Activated CD4-positive, alpha-beta T cell treated with anti-CD3 and anti-CD28 coated beads for 36 hours (primary cell): Measurements from ENCODE around the gene C17orf114.
A peak's percentile ranks its signal among the peaks of the same experiment; 100 is the strongest.

Experiments
- ATAC-seq: fragments of 200-7000 bp; cut with Tn5 transposase; one replicate; pipeline ENCODE4 v1.10.0; 2021; ENCODE audit warnings: mild to moderate bottlenecking, moderate library complexity
- CTCF ChIA-PET: fragments of 350-600 bp; sonication (Branson Sonifier 250); formaldehyde crosslinking; loops from one replicate; lab custom pipeline; 2021; ENCODE audit warnings: antibody characterized with exemption; lab: Charles Lee
- POLR2A ChIA-PET: fragments of 350-600 bp; sonication (Branson Sonifier 250); formaldehyde crosslinking; loops from one replicate; lab custom pipeline; 2021; ENCODE audit warnings: antibody characterized with exemption, inconsistent platforms; lab: Charles Lee
- DNase-seq: peaks from one replicate; pipeline ENCODE4 v3.0.0-alpha.2; 2020
- H3K27ac Mint-ChIP-seq: one replicate; pipeline ENCODE4 v1.8.0; 2021; ENCODE audit warnings: mixed read lengths
- H3K27me3 Mint-ChIP-seq: one replicate; pipeline ENCODE4 v1.8.0; 2021; ENCODE audit warnings: mixed read lengths
- H3K36me3 Mint-ChIP-seq: one replicate; pipeline ENCODE4 v1.8.0; 2021; ENCODE audit warnings: low read depth, mixed read lengths
- H3K4me1 Mint-ChIP-seq: one replicate; pipeline ENCODE4 v1.8.0; 2021; ENCODE audit warnings: mixed read lengths
- H3K4me3 Mint-ChIP-seq: one replicate; pipeline ENCODE4 v1.8.0; 2021; ENCODE audit warnings: mild to moderate bottlenecking, moderate library complexity, mixed read lengths
- H3K9me3 Mint-ChIP-seq: one replicate; pipeline ENCODE4 v1.8.0; 2021; ENCODE audit warnings: low read depth, mixed read lengths
- intact Hi-C, 2 experiments: fragments of 100-400 bp; cut with DNase I in 1 of 2; cut with micrococcal nuclease in 1 of 2; formaldehyde crosslinking; loops; one replicate each; pipeline versions ENCODE4 v1.14.2 to v1.15.1; 2022 to 2024; cut with DNase I, micrococcal nuclease

C17orf114 gene

GRCh38 chr17:4800462-4801196 is 1.5 kb downstream of the C17orf114 start:
- Mint-ChIP-seq H3K27ac (no peak overlapping the region), H3K4me3 (no peak overlapping the region), H3K4me1 (peaks cover 20% of the 10 kb centered on the region), H3K9me3 (no peaks in the 10 kb centered on the region), H3K36me3 (peaks cover 22% of the 10 kb centered on the region), H3K27me3 (no peaks in the 10 kb centered on the region)
- no peak for DNase-seq
- no peak for ATAC-seq
- CTCF ChIA-PET: interaction anchor here (0.8 to 1.4 kb wide), 5 partner anchors 10 to 380 kb away, joined by 3 to 4 read pairs (median 3); partner anchors contain the start of gene GLTPD2
- intact Hi-C loops: loop anchor here in 1 of 2 experiments (10.0 kb wide), 1 partner anchor 236 kb away; the partner anchor contains the start of gene GGT6
- POLR2A ChIA-PET: interaction anchor here (0.7 kb wide), 1 partner anchor 268 kb away, joined by 5 read pairs; no protein-coding TSS in a partner anchor

GRCh38 chr17:4796552-4796920 is 5.6 kb downstream of the C17orf114 start:
- Mint-ChIP-seq H3K36me3 (peaks cover 22% of the 10 kb centered on the region), H3K27ac (peak overlapping the region; percentile 97), H3K4me1 (peaks cover 24% of the 10 kb centered on the region), H3K27me3 (peaks cover 3% of the 10 kb centered on the region), H3K9me3 (no peaks in the 10 kb centered on the region), H3K4me3 (peak overlapping the region; percentile 94)
- DNase-seq: peak; percentile 58
- ChIA-PET CTCF (interaction anchor here (0.5 to 1.0 kb wide), 3 partner anchors 10 to 191 kb away, joined by 3 to 5 read pairs (median 4); partner anchors contain the start of gene CAMTA2), POLR2A (interaction anchor here (0.9 kb wide), 1 partner anchor 88 kb away, joined by 3 read pairs; no protein-coding TSS in a partner anchor)
- ATAC-seq: no peak
- intact Hi-C loops: loop anchor here (1.0 to 5.0 kb wide), 9 partner anchors 11 to 652 kb away; partner anchors contain the start of genes MED11 (in 2 of the 2), ARRB2 (in 1 of the 2), C17orf107 (in 1 of the 2) and MINK1 (in 1 of the 2)

GRCh38 chr17:4795168-4795567 is 7.0 kb downstream of the C17orf114 start:
- H3K36me3 Mint-ChIP-seq: peaks cover 18% of the 10 kb centered on the region
- no peaks in the 10 kb centered on the region for H3K9me3 Mint-ChIP-seq
- ChIA-PET POLR2A (no interaction called here), CTCF (no interaction called here)
- H3K4me1 Mint-ChIP-seq: peaks cover 22% of the 10 kb centered on the region
- peak overlapping the region; percentile 94 for H3K4me3 Mint-ChIP-seq
- ATAC-seq (no peak), DNase-seq (no peak)
- peaks cover 3% of the 10 kb centered on the region for H3K27me3 Mint-ChIP-seq
- intact Hi-C loops: loop anchor here in 1 of 2 experiments (5.0 kb wide), 1 partner anchor 152 kb away; the partner anchor contains the start of gene PFN1
- H3K27ac Mint-ChIP-seq: peak overlapping the region; percentile 97

GRCh38 chr17:4790705-4791088 is 11.4 kb downstream of the C17orf114 start:
- Mint-ChIP-seq H3K4me3 (peak overlapping the region; percentile 64), H3K36me3 (no peaks in the 10 kb centered on the region), H3K4me1 (peaks cover 26% of the 10 kb centered on the region), H3K27me3 (peaks cover 28% of the 10 kb centered on the region), H3K9me3 (no peaks in the 10 kb centered on the region), H3K27ac (peak overlapping the region; percentile 93)
- ChIA-PET CTCF (interaction anchor here (0.7 to 2.1 kb wide), 22 partner anchors 9 to 530 kb away, joined by 3 to 14 read pairs (median 4); partner anchors contain the start of genes ARRB2, C17orf107, CXCL16 and PLD2), POLR2A (interaction anchor here (0.6 to 1.6 kb wide), 3 partner anchors 81 to 647 kb away, joined by 3 to 7 read pairs (median 4); partner anchors contain the start of genes ARRB2 and CYB5D2)
- DNase-seq: no peak
- no peak for ATAC-seq
- intact Hi-C loops: loop anchor here (1.0 to 5.0 kb wide), 9 partner anchors 17 to 423 kb away; partner anchors contain the start of genes ARRB2 (in 2 of the 2), MINK1 (in 2 of the 2), C17orf107 (in 1 of the 2) and MED11 (in 1 of the 2)

- no peaks in the 10 kb centered on the region for H3K36me3 Mint-ChIP-seq
- peaks cover 34% of the 10 kb centered on the region for H3K27me3 Mint-ChIP-seq
- DNase-seq: peak; percentile 92
- no peaks in the 10 kb centered on the region for H3K9me3 Mint-ChIP-seq
- peak; percentile 91 for ATAC-seq
- H3K27ac Mint-ChIP-seq: peak overlapping the region; percentile 93
- H3K4me3 Mint-ChIP-seq: peak overlapping the region; percentile 64
- ChIA-PET CTCF (interaction anchor here (0.6 to 2.1 kb wide), 29 partner anchors 9 to 529 kb away, joined by 3 to 14 read pairs (median 4); partner anchors contain the start of genes ARRB2, C17orf107, CXCL16 and PLD2), POLR2A (interaction anchor here (0.6 to 1.6 kb wide), 5 partner anchors 13 to 647 kb away, joined by 3 to 7 read pairs (median 4); partner anchors contain the start of genes ARRB2 and CYB5D2)
- intact Hi-C loops: loop anchor here (1.0 to 5.0 kb wide), 13 partner anchors 17 to 423 kb away; partner anchors contain the start of genes ARRB2 (in 2 of the 2), MED11 (in 2 of the 2), MINK1 (in 2 of the 2) and ALOX15 (in 1 of the 2)
- H3K4me1 Mint-ChIP-seq: peaks cover 25% of the 10 kb centered on the region
These were observed 12.0 kb downstream of the C17orf114 start for GRCh38 chr17:4789951-4790704.

GRCh38 chr17:4789701-4789950 is 12.5 kb downstream of the C17orf114 start:
- H3K4me1 Mint-ChIP-seq: peaks cover 25% of the 10 kb centered on the region
- no peaks in the 10 kb centered on the region for H3K36me3 Mint-ChIP-seq
- no peaks in the 10 kb centered on the region for H3K9me3 Mint-ChIP-seq
- ChIA-PET POLR2A (interaction anchor here (0.9 to 1.6 kb wide), 3 partner anchors 12 to 80 kb away, joined by 3 to 7 read pairs (median 6); partner anchors contain the start of gene ARRB2), CTCF (interaction anchor here (0.6 to 2.1 kb wide), 13 partner anchors 10 to 529 kb away, joined by 3 to 14 read pairs (median 4); partner anchors contain the start of genes ARRB2, C17orf107, PLD2 and RNF167)
- peak overlapping the region; percentile 64 for H3K4me3 Mint-ChIP-seq
- peak overlapping the region; percentile 59 for H3K27ac Mint-ChIP-seq
- peaks cover 36% of the 10 kb centered on the region for H3K27me3 Mint-ChIP-seq
- DNase-seq (no peak), ATAC-seq (no peak)
- intact Hi-C loops: loop anchor here (2.0 to 5.0 kb wide), 4 partner anchors 57 to 147 kb away; partner anchors contain the start of genes ALOX15 (in 1 of the 2), CHRNE (in 1 of the 2) and MED11 (in 1 of the 2)

- Mint-ChIP-seq H3K4me1 (peaks cover 25% of the 10 kb centered on the region), H3K27ac (peak within 1 kb of the TSS; percentile 59), H3K9me3 (no peaks in the 10 kb centered on the region), H3K36me3 (no peaks in the 10 kb centered on the region), H3K4me3 (peak within 1 kb of the TSS; percentile 64), H3K27me3 (peaks cover 42% of the 10 kb centered on the region)
- intact Hi-C loops: loop anchor here (2.0 to 5.0 kb wide), 4 partner anchors 57 to 147 kb away; partner anchors contain the start of genes ALOX15 (in 1 of the 2), CHRNE (in 1 of the 2) and MED11 (in 1 of the 2)
- DNase-seq (no peak), ATAC-seq (peak; percentile 1)
- ChIA-PET CTCF (interaction anchor here (0.6 to 2.1 kb wide), 15 partner anchors 10 to 222 kb away, joined by 3 to 14 read pairs (median 4); partner anchors contain the start of genes ARRB2, C17orf107, PLD2 and RNF167), POLR2A (interaction anchor here (0.9 to 1.6 kb wide), 3 partner anchors 12 to 79 kb away, joined by 3 to 7 read pairs (median 6); partner anchors contain the start of gene ARRB2)
These were observed 13.1 kb downstream of the C17orf114 start, which contains the start of gene GLTPD2 for GRCh38 chr17:4788807-4789700. Gene GLTPD2 (plus strand): TSS chr17:4788964. CDS start chr17:4789012, 48 bp downstream.

- Mint-ChIP-seq H3K9me3 (no peaks in the 10 kb centered on the region), H3K4me3 (peak overlapping the region; percentile 64), H3K27me3 (peaks cover 45% of the 10 kb centered on the region), H3K36me3 (no peaks in the 10 kb centered on the region), H3K4me1 (peaks cover 25% of the 10 kb centered on the region), H3K27ac (no peak overlapping the region)
- ChIA-PET POLR2A (interaction anchor here (1.0 kb wide), 1 partner anchor 8 kb away, joined by 3 read pairs; the partner anchor contains the start of gene PSMB6), CTCF (interaction anchor here (0.6 to 2.1 kb wide), 6 partner anchors 9 to 181 kb away, joined by 3 to 7 read pairs (median 3); no protein-coding TSS in a partner anchor)
- ATAC-seq: no peak
- DNase-seq: no peak
- intact Hi-C loops: loop anchor here (2.0 to 5.0 kb wide), 4 partner anchors 56 to 146 kb away; partner anchors contain the start of genes ALOX15 (in 1 of the 2), CHRNE (in 1 of the 2) and MED11 (in 1 of the 2)
These were observed 13.8 kb downstream of the C17orf114 start for GRCh38 chr17:4788159-4788806.

- H3K36me3 Mint-ChIP-seq: no peaks in the 10 kb centered on the region
- peaks cover 25% of the 10 kb centered on the region for H3K4me1 Mint-ChIP-seq
- intact Hi-C loops: loop anchor here (5.0 kb wide), 3 partner anchors 54 to 144 kb away; partner anchors contain the start of genes ALOX15 (in 1 of the 2), CHRNE (in 1 of the 2) and MED11 (in 1 of the 2)
- no peaks in the 10 kb centered on the region for H3K9me3 Mint-ChIP-seq
- CTCF ChIA-PET: interaction anchor here (1.0 kb wide), 1 partner anchor 46 kb away, joined by 4 read pairs; no protein-coding TSS in a partner anchor
- ATAC-seq (no peak), DNase-seq (no peak)
- no peak overlapping the region for H3K27ac Mint-ChIP-seq
- POLR2A ChIA-PET: no interaction called here
- peaks cover 56% of the 10 kb centered on the region for H3K27me3 Mint-ChIP-seq
- no peak overlapping the region for H3K4me3 Mint-ChIP-seq
These were observed 15.6 kb downstream of the C17orf114 start for GRCh38 chr17:4786516-4786915.
